ENCODE data around the gene TSPAN16. TPM values are rescaled to one million over a fixed set of nuclear protein-coding genes. Genes with fewer than 3 reads are reported as not detected.

The TSPAN16 gene
- total and polyA plus RNA-seq, 2 experiments from 2014 or later: not detected

DNA sequence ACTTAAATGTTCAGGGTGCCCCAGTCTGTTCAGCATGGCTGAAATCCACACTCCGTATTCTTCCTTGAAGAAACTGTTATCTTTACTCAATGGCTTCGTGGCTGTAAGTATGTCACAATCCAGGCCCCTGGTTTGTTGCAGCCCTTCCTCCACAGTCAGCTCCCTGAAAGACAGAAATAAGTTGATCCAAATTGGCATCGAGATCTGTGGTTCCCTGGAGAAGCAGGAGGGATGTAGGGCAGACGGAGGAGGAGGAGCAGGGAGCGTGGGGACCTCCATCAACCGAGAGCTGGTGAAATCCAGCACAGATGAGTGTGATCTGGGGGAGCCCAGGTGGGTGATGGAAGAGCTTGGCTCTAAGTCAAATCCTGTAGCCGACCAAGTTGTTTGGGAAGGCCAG is 304 bp downstream of the TSPAN16 start:
- Mint-ChIP-seq H3K36me3 (ENCODE audit: low read depth) (no peaks in the 10 kb centered on the region), H3K9me3 (no peaks in the 10 kb centered on the region), H3K27me3 (ENCODE audit: insufficient read depth, low read depth, poor library complexity) (peaks cover 8% of the 10 kb centered on the region), H3K4me1 (peaks cover 6% of the 10 kb centered on the region; the same call in 2 of the 3 replicates), H3K4me3 (no peak overlapping the region), H3K27ac (no peak overlapping the region)
- Histone ChIP-seq H3K4me3 (no peak overlapping the region), H3K79me2 (replicated peaks; ENCODE audit: insufficient read depth) (no peaks in the 10 kb centered on the region), H3F3A (replicated peaks; ENCODE audit: low read depth) (no peaks in the 10 kb centered on the region), H3K36me3 (ENCODE audit: insufficient read depth) (no peaks in the 10 kb centered on the region), H3K9me2 (ENCODE audit: insufficient read depth) (no peaks in the 10 kb centered on the region), H2AFZ (peak overlapping the region; percentile 63; the same call in 1 of the 2 replicates), H4K20me1 (replicated peaks; ENCODE audit: insufficient read depth) (no peaks in the 10 kb centered on the region), H3K27ac (ENCODE audit: low read depth) (no peak overlapping the region), H3K4me1 (ENCODE audit: insufficient read depth) (peaks cover 3% of the 10 kb centered on the region), H3K4me2 (no peak overlapping the region), H3K27me3 (ENCODE audit: insufficient read depth) (no peaks in the 10 kb centered on the region)
- DNase-seq (ENCODE audit: low spot score) (no peak), ATAC-seq (no peak)
- TF ChIP-seq, protein P1, sequence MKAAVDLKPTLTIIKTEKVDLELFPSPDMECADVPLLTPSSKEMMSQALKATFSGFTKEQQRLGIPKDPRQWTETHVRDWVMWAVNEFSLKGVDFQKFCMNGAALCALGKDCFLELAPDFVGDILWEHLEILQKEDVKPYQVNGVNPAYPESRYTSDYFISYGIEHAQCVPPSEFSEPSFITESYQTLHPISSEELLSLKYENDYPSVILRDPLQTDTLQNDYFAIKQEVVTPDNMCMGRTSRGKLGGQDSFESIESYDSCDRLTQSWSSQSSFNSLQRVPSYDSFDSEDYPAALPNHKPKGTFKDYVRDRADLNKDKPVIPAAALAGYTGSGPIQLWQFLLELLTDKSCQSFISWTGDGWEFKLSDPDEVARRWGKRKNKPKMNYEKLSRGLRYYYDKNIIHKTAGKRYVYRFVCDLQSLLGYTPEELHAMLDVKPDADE (IDR thresholded peaks at IDR 0.05): no peak
- TF ChIP-seq, protein P2, sequence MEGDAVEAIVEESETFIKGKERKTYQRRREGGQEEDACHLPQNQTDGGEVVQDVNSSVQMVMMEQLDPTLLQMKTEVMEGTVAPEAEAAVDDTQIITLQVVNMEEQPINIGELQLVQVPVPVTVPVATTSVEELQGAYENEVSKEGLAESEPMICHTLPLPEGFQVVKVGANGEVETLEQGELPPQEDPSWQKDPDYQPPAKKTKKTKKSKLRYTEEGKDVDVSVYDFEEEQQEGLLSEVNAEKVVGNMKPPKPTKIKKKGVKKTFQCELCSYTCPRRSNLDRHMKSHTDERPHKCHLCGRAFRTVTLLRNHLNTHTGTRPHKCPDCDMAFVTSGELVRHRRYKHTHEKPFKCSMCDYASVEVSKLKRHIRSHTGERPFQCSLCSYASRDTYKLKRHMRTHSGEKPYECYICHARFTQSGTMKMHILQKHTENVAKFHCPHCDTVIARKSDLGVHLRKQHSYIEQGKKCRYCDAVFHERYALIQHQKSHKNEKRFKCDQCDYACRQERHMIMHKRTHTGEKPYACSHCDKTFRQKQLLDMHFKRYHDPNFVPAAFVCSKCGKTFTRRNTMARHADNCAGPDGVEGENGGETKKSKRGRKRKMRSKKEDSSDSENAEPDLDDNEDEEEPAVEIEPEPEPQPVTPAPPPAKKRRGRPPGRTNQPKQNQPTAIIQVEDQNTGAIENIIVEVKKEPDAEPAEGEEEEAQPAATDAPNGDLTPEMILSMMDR (conservative IDR thresholded peaks at IDR 0.05; ENCODE audit: low read depth in 2 of 2): no peak
- TF ChIP-seq ZNF331 (CRISPR knock-in tag; IDR thresholded peaks at IDR 0.05; ENCODE audit: low read depth): no peak
- no peak for TF ChIP-seq ZNF114 (CRISPR knock-in tag; IDR thresholded peaks at IDR 0.05)
- TF ChIP-seq NANOG (IDR thresholded peaks at IDR 0.05; ENCODE audit: borderline replicate concordance): no peak
- TF ChIP-seq CREB1 (CRISPR knock-in tag; IDR thresholded peaks at IDR 0.05; ENCODE audit: low read depth): no peak
- TF ChIP-seq, protein P3, sequence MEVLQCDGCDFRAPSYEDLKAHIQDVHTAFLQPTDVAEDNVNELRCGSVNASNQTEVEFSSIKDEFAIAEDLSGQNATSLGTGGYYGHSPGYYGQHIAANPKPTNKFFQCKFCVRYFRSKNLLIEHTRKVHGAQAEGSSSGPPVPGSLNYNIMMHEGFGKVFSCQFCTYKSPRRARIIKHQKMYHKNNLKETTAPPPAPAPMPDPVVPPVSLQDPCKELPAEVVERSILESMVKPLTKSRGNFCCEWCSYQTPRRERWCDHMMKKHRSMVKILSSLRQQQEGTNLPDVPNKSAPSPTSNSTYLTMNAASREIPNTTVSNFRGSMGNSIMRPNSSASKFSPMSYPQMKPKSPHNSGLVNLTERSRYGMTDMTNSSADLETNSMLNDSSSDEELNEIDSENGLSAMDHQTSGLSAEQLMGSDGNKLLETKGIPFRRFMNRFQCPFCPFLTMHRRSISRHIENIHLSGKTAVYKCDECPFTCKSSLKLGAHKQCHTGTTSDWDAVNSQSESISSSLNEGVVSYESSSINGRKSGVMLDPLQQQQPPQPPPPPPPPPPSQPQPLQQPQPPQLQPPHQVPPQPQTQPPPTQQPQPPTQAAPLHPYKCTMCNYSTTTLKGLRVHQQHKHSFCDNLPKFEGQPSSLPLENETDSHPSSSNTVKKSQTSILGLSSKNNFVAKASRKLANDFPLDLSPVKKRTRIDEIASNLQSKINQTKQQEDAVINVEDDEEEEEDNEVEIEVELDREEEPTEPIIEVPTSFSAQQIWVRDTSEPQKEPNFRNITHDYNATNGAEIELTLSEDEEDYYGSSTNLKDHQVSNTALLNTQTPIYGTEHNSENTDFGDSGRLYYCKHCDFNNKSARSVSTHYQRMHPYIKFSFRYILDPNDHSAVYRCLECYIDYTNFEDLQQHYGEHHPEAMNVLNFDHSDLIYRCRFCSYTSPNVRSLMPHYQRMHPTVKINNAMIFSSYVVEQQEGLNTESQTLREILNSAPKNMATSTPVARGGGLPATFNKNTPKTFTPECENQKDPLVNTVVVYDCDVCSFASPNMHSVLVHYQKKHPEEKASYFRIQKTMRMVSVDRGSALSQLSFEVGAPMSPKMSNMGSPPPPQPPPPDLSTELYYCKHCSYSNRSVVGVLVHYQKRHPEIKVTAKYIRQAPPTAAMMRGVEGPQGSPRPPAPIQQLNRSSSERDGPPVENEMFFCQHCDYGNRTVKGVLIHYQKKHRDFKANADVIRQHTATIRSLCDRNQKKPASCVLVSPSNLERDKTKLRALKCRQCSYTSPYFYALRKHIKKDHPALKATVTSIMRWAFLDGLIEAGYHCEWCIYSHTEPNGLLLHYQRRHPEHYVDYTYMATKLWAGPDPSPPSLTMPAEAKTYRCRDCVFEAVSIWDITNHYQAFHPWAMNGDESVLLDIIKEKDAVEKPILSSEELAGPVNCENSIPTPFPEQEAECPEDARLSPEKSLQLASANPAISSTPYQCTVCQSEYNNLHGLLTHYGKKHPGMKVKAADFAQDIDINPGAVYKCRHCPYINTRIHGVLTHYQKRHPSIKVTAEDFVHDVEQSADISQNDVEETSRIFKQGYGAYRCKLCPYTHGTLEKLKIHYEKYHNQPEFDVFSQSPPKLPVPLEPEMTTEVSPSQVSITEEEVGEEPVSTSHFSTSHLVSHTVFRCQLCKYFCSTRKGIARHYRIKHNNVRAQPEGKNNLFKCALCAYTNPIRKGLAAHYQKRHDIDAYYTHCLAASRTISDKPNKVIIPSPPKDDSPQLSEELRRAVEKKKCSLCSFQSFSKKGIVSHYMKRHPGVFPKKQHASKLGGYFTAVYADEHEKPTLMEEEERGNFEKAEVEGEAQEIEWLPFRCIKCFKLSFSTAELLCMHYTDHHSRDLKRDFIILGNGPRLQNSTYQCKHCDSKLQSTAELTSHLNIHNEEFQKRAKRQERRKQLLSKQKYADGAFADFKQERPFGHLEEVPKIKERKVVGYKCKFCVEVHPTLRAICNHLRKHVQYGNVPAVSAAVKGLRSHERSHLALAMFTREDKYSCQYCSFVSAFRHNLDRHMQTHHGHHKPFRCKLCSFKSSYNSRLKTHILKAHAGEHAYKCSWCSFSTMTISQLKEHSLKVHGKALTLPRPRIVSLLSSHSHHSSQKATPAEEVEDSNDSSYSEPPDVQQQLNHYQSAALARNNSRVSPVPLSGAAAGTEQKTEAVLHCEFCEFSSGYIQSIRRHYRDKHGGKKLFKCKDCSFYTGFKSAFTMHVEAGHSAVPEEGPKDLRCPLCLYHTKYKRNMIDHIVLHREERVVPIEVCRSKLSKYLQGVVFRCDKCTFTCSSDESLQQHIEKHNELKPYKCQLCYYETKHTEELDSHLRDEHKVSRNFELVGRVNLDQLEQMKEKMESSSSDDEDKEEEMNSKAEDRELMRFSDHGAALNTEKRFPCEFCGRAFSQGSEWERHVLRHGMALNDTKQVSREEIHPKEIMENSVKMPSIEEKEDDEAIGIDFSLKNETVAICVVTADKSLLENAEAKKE (CRISPR knock-in tag; IDR thresholded peaks at IDR 0.05): no peak
- no peak for TF ChIP-seq STAT1 (IDR thresholded peaks at IDR 0.05; ENCODE audit: unreplicated experiment)
- TF ChIP-seq, protein P4, sequence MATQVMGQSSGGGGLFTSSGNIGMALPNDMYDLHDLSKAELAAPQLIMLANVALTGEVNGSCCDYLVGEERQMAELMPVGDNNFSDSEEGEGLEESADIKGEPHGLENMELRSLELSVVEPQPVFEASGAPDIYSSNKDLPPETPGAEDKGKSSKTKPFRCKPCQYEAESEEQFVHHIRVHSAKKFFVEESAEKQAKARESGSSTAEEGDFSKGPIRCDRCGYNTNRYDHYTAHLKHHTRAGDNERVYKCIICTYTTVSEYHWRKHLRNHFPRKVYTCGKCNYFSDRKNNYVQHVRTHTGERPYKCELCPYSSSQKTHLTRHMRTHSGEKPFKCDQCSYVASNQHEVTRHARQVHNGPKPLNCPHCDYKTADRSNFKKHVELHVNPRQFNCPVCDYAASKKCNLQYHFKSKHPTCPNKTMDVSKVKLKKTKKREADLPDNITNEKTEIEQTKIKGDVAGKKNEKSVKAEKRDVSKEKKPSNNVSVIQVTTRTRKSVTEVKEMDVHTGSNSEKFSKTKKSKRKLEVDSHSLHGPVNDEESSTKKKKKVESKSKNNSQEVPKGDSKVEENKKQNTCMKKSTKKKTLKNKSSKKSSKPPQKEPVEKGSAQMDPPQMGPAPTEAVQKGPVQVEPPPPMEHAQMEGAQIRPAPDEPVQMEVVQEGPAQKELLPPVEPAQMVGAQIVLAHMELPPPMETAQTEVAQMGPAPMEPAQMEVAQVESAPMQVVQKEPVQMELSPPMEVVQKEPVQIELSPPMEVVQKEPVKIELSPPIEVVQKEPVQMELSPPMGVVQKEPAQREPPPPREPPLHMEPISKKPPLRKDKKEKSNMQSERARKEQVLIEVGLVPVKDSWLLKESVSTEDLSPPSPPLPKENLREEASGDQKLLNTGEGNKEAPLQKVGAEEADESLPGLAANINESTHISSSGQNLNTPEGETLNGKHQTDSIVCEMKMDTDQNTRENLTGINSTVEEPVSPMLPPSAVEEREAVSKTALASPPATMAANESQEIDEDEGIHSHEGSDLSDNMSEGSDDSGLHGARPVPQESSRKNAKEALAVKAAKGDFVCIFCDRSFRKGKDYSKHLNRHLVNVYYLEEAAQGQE (IDR thresholded peaks at IDR 0.05; ENCODE audit: unreplicated experiment): no peak
- TF ChIP-seq JUNB (IDR thresholded peaks at IDR 0.05; ENCODE audit: unreplicated experiment): no peak
- no peak for TF ChIP-seq EZH2phosphoT487 (IDR thresholded peaks at IDR 0.05; ENCODE audit: unreplicated experiment)
- no peak for TF ChIP-seq EZH2 (IDR thresholded peaks at IDR 0.05; ENCODE audit: low read depth, unreplicated experiment)
- no peak for TF ChIP-seq POLR2AphosphoS5 (IDR thresholded peaks at IDR 0.05; ENCODE audit: low read depth)
